HepG2 (cell line): ENCODE results near the gene BSG. TPM values are rescaled to one million over a fixed set of nuclear protein-coding genes. Genes with fewer than 3 reads are reported as not detected.

ENCODE experiments used
- ARID4A ChIP-seq: sonication (generic); formaldehyde crosslinking; IDR thresholded peaks from 2 replicates; pipeline ENCODE4 v1.5.0; 2020; ENCODE audit warnings: mild to moderate bottlenecking, missing genetic modification reagents, borderline replicate concordance
- ELK4 ChIP-seq: sonication (generic); formaldehyde crosslinking; IDR thresholded peaks from 2 replicates; pipeline ENCODE4 v1.9.0; 2021; ENCODE audit warnings: missing genetic modification reagents, borderline replicate concordance
- ERF ChIP-seq: IDR thresholded peaks from 2 replicates; pipeline ENCODE4 v1.6.1; 2018; ENCODE audit warnings: missing biosample characterization, missing genetic modification reagents
- FUBP1 ChIP-seq: sonication (generic); formaldehyde crosslinking; IDR thresholded peaks from 2 replicates; pipeline ENCODE4 v1.5.1; 2020; ENCODE audit warnings: missing genetic modification reagents, mild to moderate bottlenecking, borderline replicate concordance
- JUNB ChIP-seq: sonication (generic); formaldehyde crosslinking; IDR thresholded peaks from 2 replicates; pipeline ENCODE4 v1.8.0; 2022; ENCODE audit warnings: missing genetic modification reagents, mild to moderate bottlenecking, borderline replicate concordance
- KAT8 ChIP-seq: IDR thresholded peaks from 2 replicates; pipeline ENCODE4 v1.6.1; 2016; ENCODE audit warnings: missing genetic modification reagents, missing compliant biosample characterization
- MAFG ChIP-seq: sonication (generic); formaldehyde crosslinking; IDR thresholded peaks from 2 replicates; pipeline ENCODE4 v1.5.1; 2020; ENCODE audit warnings: mild to moderate bottlenecking, missing genetic modification reagents
- MXD1 ChIP-seq: sonication (generic); formaldehyde crosslinking; IDR thresholded peaks from 2 replicates; pipeline ENCODE4 v1.4.0; 2020; ENCODE audit warnings: mild to moderate bottlenecking, missing genetic modification reagents
- NCOR1 ChIP-seq: fragments of 200-600 bp; sonication (generic); IDR thresholded peaks from 2 replicates; pipeline ENCODE4 v1.7.0; 2017; ENCODE audit warnings: antibody characterized with exemption, low read length, borderline replicate concordance
- NKX3-1 ChIP-seq: sonication (generic); formaldehyde crosslinking; IDR thresholded peaks from 2 replicates; pipeline ENCODE4 v1.5.0; 2020; ENCODE audit warnings: missing genetic modification reagents
- SUZ12 ChIP-seq: fragments of 150-350 bp; IDR thresholded peaks from 2 replicates; pipeline ENCODE4 v1.6.1; 2014; ENCODE audit warnings: low read depth, low read length
- ZNF629 ChIP-seq: sonication (generic); formaldehyde crosslinking; conservative IDR thresholded peaks from 2 replicates; pipeline ENCODE4 v1.5.0; 2020; ENCODE audit warnings: missing genetic modification reagents
- ZNF710 ChIP-seq: sonication (generic); formaldehyde crosslinking; IDR thresholded peaks from 2 replicates; pipeline ENCODE4 v1.5.0; 2020; ENCODE audit warnings: mild to moderate bottlenecking, missing genetic modification reagents, borderline replicate concordance
- ZSCAN20 ChIP-seq: sonication (generic); formaldehyde crosslinking; IDR thresholded peaks from 2 replicates; pipeline ENCODE4 v1.4.0; 2020; ENCODE audit warnings: missing genetic modification reagents, mild to moderate bottlenecking, borderline replicate concordance
- ZXDC ChIP-seq: sonication (generic); formaldehyde crosslinking; IDR thresholded peaks from 2 replicates; pipeline ENCODE4 v1.5.0; 2020; ENCODE audit warnings: mild to moderate bottlenecking, missing genetic modification reagents
- polyA plus RNA-seq, 8 experiments: library from polyadenylated mRNA; depleted of rRNA in 3 of 8; stranded (reverse) in 7 of 8; unstranded in 1 of 8; fragments of >200 nt; fragmentation: Illumina TruSeq in 4 of 8; extraction: Trizol in 4 of 8; gene quantifications; 2 replicates each; pipeline versions ENCODE4 v1.2.1 to v1.2.3, GENCODE V29; 2011 to 2016; ENCODE audit warnings: low read depth in 4 of 8, missing spikeins in 1 of 8, mixed read lengths in 1 of 8; ENCODE audit not compliant: insufficient read depth in 1 of 8
- total RNA-seq, 5 experiments: library from RNA; depleted of rRNA; stranded (reverse); fragments of >200 nt; fragmentation: Illumina TruSeq; extraction: Trizol; gene quantifications; 2 replicates each; pipeline ENCODE4 v1.2.3, GENCODE V29; 2016; ENCODE audit warnings: low read depth in 1 of 5

Gene BSG
- total and polyA plus RNA-seq, 2 of the 13 experiments (the other 11 are each of a cell fraction or from before 2014, with no cell fraction given) = 309 to 754 TPM

GRCh38 chr19:531009-531752, 41.2 kb upstream of the BSG start (continued):
- TF ChIP-seq ARID4A = no peak; the same call in 1 of the 2 replicates
- no peak for TF ChIP-seq ZXDC (CRISPR knock-in tag)
- peak; percentile 55; the same call in 1 of the 2 replicates for TF ChIP-seq SUZ12
- no peak; the same call in 1 of the 2 replicates for TF ChIP-seq NKX3-1 (CRISPR knock-in tag)
- no peak for TF ChIP-seq JUNB
- TF ChIP-seq NCOR1 = 0 out of 2 replicates have a peak, but pooled peaks have one; percentile 14
- TF ChIP-seq ZNF629 (CRISPR knock-in tag) = no peak
- peak; percentile 56; the same call in 1 of the 2 replicates for TF ChIP-seq ZNF710 (CRISPR knock-in tag)
- TF ChIP-seq FUBP1 = no peak
- no peak for TF ChIP-seq ERF
- TF ChIP-seq ZSCAN20 (CRISPR knock-in tag) = no peak; the same call in 1 of the 2 replicates
- no peak for TF ChIP-seq ELK4 (CRISPR knock-in tag)
- TF ChIP-seq KAT8 (CRISPR knock-in tag) = no peak
- TF ChIP-seq MAFG = no peak
- TF ChIP-seq MXD1 = peak; percentile 70; the same call in 1 of the 2 replicates
